ENCODE data around the gene ARHGAP26. TPM values are rescaled to one million over a fixed set of nuclear protein-coding genes. Genes with fewer than 3 reads are reported as not detected.
A peak's percentile ranks its signal among the peaks of the same experiment; 100 is the strongest.

ARHGAP26 gene
- total RNA-seq, 2 donors from 2014 or later, result 27.5 to 80.7 TPM

DNA sequence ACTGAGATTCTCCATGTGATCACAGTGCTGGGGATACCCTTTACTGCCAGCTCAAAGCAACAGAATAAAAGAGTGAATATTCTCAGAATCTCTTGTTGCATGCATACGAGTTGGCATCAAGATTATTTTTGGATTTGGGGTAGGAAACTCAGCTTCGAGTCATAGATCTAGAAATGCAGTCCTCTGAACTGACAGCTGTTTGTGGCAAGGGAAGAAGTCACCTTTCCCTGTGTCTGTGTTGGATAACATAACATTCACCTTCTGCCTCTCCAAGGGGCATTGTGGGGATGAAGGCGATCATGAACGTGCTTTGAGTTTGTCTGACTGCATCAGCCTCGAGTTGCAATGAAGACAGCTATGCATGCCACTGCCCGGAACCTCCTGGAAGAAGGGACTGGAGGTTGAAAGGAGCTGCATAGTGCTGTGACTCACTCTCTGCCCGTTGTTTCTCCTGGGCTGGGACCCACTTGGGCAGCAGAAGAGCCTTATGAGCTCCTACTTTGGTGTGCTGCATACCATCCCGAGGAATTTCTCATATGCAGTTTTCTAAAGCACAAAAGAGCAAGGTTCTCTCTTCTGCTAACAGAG, 231.7 kb downstream of the ARHGAP26 start:
- DNase-seq (ENCODE audit: low spot score), result no peak
- TF ChIP-seq, protein P1, sequence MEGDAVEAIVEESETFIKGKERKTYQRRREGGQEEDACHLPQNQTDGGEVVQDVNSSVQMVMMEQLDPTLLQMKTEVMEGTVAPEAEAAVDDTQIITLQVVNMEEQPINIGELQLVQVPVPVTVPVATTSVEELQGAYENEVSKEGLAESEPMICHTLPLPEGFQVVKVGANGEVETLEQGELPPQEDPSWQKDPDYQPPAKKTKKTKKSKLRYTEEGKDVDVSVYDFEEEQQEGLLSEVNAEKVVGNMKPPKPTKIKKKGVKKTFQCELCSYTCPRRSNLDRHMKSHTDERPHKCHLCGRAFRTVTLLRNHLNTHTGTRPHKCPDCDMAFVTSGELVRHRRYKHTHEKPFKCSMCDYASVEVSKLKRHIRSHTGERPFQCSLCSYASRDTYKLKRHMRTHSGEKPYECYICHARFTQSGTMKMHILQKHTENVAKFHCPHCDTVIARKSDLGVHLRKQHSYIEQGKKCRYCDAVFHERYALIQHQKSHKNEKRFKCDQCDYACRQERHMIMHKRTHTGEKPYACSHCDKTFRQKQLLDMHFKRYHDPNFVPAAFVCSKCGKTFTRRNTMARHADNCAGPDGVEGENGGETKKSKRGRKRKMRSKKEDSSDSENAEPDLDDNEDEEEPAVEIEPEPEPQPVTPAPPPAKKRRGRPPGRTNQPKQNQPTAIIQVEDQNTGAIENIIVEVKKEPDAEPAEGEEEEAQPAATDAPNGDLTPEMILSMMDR (IDR thresholded peaks at IDR 0.05), result no peak
- H3K4me3 ChIP-seq, result peak overlapping the region; percentile 17
- H3K36me3 ChIP-seq, result no peaks in the 10 kb centered on the region
- no peaks in the 10 kb centered on the region for H3K27me3 ChIP-seq (replicated peaks; ENCODE audit: insufficient read depth)
- H3K4me1 ChIP-seq (ENCODE audit: control insufficient read depth in 1 of 2, low read depth in 2 of 2), result peaks cover 21 to 28% of the 10 kb centered on the region in 2 donors
- ATAC-seq (ENCODE audit: insufficient number of reproducible peaks, low FRiP score, low read depth), result peak; percentile 9
- H3K27ac ChIP-seq, result peak overlapping the region in 1 of 2 donors; percentile 4
- no peaks in the 10 kb centered on the region for H3K9me3 ChIP-seq

DNA sequence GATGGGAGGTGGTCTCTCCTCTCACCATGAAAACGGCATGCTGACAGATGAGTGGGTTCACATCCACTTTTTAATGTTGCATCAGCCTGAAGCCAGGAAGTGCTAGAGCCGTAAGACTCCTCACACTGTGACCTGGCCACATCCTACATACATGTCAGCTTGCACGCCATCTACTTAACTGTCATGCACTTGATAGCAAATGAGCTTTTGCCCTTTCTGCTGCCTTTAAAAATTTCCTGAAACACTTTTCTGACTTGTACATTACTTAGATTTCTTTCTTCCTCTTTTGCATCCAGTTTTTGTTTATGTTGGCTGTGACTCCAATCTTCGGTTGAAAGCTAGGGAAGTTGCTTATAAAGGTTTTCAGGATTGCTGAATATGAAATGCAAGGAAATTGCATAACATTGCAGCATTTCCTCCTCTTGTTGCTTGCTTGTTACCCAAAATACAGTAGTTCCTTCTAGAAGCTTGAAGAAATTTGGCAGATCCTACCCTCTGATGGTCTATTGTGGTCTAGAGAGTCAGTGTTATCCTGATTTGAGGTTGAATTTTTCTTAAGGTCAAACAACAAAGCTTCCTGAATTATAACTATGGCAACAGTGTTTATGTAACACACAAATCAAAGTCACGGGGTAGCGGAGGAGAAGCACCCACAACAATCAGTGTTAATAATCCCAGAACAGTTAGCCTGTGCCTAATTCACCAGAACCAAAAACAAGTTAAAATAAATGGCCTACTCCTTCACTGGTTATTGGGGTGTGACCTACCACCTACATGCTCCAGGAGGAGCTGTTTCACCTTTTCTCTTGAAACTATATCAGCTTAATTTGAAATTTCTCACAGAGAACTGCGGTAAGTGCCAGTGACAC, 232.5 kb downstream of the ARHGAP26 start:
- TF ChIP-seq, protein P1 (IDR thresholded peaks at IDR 0.05), result peak; percentile 16
- DNase-seq (ENCODE audit: low spot score) (no peak), ATAC-seq (ENCODE audit: insufficient number of reproducible peaks, low FRiP score, low read depth) (peak; percentile 31)
- peaks cover 28 to 36% of the 10 kb centered on the region in 2 donors for H3K4me1 ChIP-seq (ENCODE audit: control insufficient read depth in 1 of 2, low read depth in 2 of 2)
- no peaks in the 10 kb centered on the region for H3K9me3 ChIP-seq
- peak overlapping the region in 1 of 2 donors; percentile 59 for H3K27ac ChIP-seq
- H3K27me3 ChIP-seq (replicated peaks; ENCODE audit: insufficient read depth), result no peaks in the 10 kb centered on the region
- no peak overlapping the region for H3K4me3 ChIP-seq
- H3K36me3 ChIP-seq, result no peaks in the 10 kb centered on the region

DNA sequence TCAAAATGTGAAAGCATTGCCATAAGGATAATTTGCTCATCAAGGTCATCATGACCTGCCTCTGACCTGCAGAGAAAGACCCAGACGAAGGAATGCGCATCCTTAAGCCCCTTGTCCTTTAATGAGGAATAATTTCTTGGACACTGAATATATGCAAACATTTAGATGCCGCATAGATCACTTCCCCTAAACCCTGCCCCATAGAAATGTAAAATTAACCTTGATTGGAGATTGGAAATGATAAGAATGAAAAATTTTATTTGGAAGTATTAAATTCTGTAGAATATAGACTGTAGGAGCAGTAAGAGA, 233.1 kb downstream of the ARHGAP26 start:
- Histone ChIP-seq H3K27me3 (replicated peaks; ENCODE audit: insufficient read depth) (no peaks in the 10 kb centered on the region), H3K27ac (peak overlapping the region in 1 of 2 donors; percentile 59), H3K9me3 (no peaks in the 10 kb centered on the region), H3K36me3 (no peaks in the 10 kb centered on the region), H3K4me1 (ENCODE audit: control insufficient read depth in 1 of 2, low read depth in 2 of 2) (peaks cover 28 to 41% of the 10 kb centered on the region in 2 donors), H3K4me3 (no peak overlapping the region)
- no peak for DNase-seq (ENCODE audit: low spot score)
- ATAC-seq (ENCODE audit: insufficient number of reproducible peaks, low FRiP score, low read depth), result no peak
- TF ChIP-seq, protein P1 (IDR thresholded peaks at IDR 0.05), result no peak

DNA sequence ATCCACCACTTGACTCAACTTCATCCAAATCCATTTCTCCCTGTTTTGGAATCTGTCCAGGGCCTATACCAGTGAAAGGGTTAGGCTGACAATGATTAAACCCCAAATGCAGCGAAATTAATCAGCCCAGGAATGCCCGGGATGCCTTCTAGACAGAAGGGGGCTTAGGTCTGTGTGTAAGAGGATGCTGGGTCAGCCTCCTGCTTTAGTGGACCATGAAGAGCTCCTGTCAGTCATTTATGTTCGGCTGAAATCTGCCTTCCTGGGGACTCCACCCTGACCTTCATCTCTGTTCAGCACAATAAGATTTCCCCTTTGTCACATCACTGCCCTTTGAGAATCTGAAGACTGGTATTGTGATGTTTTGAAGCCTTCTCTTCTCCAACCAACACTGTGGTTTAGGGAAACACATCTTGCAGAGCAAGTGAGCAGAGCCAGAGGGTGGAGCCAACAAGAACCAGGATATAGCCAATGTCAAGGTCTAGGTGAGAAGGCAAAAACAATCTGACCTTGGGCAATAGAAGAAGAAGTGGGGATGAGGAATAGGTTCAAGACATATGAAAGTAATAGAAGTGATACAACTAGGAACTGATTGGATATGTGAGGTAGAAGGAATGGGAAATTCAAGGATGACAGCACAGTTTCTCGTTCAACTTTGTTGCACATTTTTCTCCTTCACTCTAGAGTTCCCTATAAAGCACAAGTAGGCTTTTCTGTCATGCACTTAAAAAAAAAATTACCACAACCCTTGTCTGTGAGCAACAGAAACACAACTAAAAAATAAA, 234.4 kb downstream of the ARHGAP26 start:
- Histone ChIP-seq H3K36me3 (no peaks in the 10 kb centered on the region), H3K27me3 (replicated peaks; ENCODE audit: insufficient read depth) (no peaks in the 10 kb centered on the region), H3K27ac (no peak overlapping the region), H3K9me3 (no peaks in the 10 kb centered on the region), H3K4me1 (ENCODE audit: control insufficient read depth in 1 of 2, low read depth in 2 of 2) (peaks cover 28 to 41% of the 10 kb centered on the region in 2 donors), H3K4me3 (no peak overlapping the region)
- no peak for DNase-seq (ENCODE audit: low spot score)
- TF ChIP-seq, protein P1 (IDR thresholded peaks at IDR 0.05), result no peak
- no peak for ATAC-seq (ENCODE audit: insufficient number of reproducible peaks, low FRiP score, low read depth)

DNA sequence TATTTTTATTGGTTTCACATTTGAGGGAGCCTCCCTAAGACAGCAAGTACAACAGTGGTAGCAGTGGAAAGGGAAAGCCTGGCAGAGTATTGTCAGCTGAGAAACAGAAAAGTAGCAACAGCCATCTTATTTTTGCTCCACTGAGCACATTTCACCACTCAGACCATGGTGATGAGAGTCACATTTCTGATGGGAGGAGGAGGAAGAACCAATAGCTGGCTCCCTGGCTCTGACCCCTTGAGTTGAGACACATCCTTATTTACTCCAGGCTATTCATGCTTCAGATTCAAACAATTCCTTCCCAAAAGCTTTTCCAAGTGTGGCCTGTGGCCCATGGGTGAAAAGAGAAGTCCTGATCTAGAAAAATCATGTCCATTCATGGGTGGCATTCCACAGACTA, 236.3 kb downstream of the ARHGAP26 start:
- Histone ChIP-seq H3K36me3 (no peaks in the 10 kb centered on the region), H3K27ac (peak overlapping the region; percentile 15 to 43), H3K27me3 (replicated peaks; ENCODE audit: insufficient read depth) (no peaks in the 10 kb centered on the region), H3K4me1 (ENCODE audit: control insufficient read depth in 1 of 2, low read depth in 2 of 2) (peaks cover 25 to 39% of the 10 kb centered on the region in 2 donors), H3K9me3 (no peaks in the 10 kb centered on the region), H3K4me3 (no peak overlapping the region)
- DNase-seq (ENCODE audit: low spot score), result no peak
- no peak for ATAC-seq (ENCODE audit: insufficient number of reproducible peaks, low FRiP score, low read depth)
- TF ChIP-seq, protein P1 (IDR thresholded peaks at IDR 0.05), result no peak

All from thoracic aorta (tissue), 2 donors.